WTC11 (cell line): Measurements from ENCODE around the gene ENTR1. TPM values are rescaled to one million over a fixed set of nuclear protein-coding genes. Genes with fewer than 3 reads are reported as not detected.

Experiments
- ATAC-seq: fragments of 200-7000 bp; cut with Tn5 transposase; 2 replicates; pipeline ENCODE4 v1.10.0; 2021; ENCODE audit warnings: mild to moderate bottlenecking, moderate library complexity
- CTCF ChIA-PET: fragments of 300-600 bp; sonication (Branson Sonifier 250); formaldehyde crosslinking; loops from one replicate; lab custom pipeline; 2021; ENCODE audit warnings: antibody characterized with exemption; lab: Charles Lee
- POLR2A ChIA-PET: fragments of 350-600 bp; sonication (Branson Sonifier 250); formaldehyde crosslinking; loops from one replicate; lab custom pipeline; 2021; ENCODE audit warnings: antibody characterized with exemption; lab: Charles Lee
- DNase-seq: peaks from one replicate; pipeline ENCODE4 v3.0.0; 2021; ENCODE audit warnings: low spot score
- H3K27ac Mint-ChIP-seq: 2 replicates; pipeline ENCODE4 v1.8.0; 2021; ENCODE audit warnings: mixed read lengths
- H3K27me3 Mint-ChIP-seq: 2 replicates; pipeline ENCODE4 v1.8.0; 2021; ENCODE audit warnings: low read depth, mild to moderate bottlenecking, moderate library complexity, mixed read lengths
- H3K36me3 Mint-ChIP-seq: 2 replicates; pipeline ENCODE4 v1.8.0; 2021; ENCODE audit warnings: mixed read lengths
- H3K4me1 Mint-ChIP-seq: 2 replicates; pipeline ENCODE4 v1.8.0; 2022; ENCODE audit warnings: mixed read lengths
- H3K4me3 Mint-ChIP-seq: 2 replicates; pipeline ENCODE4 v1.8.0; 2021; ENCODE audit warnings: mild to moderate bottlenecking, moderate library complexity, mixed read lengths
- H3K9me3 Mint-ChIP-seq: 2 replicates; pipeline ENCODE4 v1.8.0; 2021; ENCODE audit warnings: mixed read lengths
- ATF6 ChIP-seq: sonication (generic); formaldehyde crosslinking; IDR thresholded peaks from 2 replicates; pipeline ENCODE4 v1.8.1; 2023; ENCODE audit warnings: mild to moderate bottlenecking, missing genetic modification reagents
- ETV6 ChIP-seq: sonication (generic); formaldehyde crosslinking; IDR thresholded peaks from 2 replicates; pipeline ENCODE4 v1.8.1; 2022; ENCODE audit warnings: mild to moderate bottlenecking, missing genetic modification reagents
- GRHL2 ChIP-seq: fragments of 250-450 bp; sonication (Bioruptor Pico); IDR thresholded peaks from 2 replicates; pipeline ENCODE4 v1.8.0; 2022; ENCODE audit warnings: mild to moderate bottlenecking, moderate library complexity; ENCODE audit not compliant: insufficient replicate concordance, severe bottlenecking
- GTF2I ChIP-seq: fragments of 250-450 bp; sonication (Bioruptor Pico); conservative IDR thresholded peaks from 2 replicates; pipeline ENCODE4 v1.4.0; 2021; ENCODE audit warnings: mild to moderate bottlenecking
- HMGA2 ChIP-seq: fragments of 250-450 bp; sonication (Bioruptor Pico); IDR thresholded peaks from 2 replicates; pipeline ENCODE4 v1.4.0; 2021; ENCODE audit warnings: mild to moderate bottlenecking, moderate library complexity
- KAT7 ChIP-seq: sonication (generic); formaldehyde crosslinking; IDR thresholded peaks from 2 replicates; pipeline ENCODE4 v1.8.1; 2023; ENCODE audit warnings: missing genetic modification reagents, mild to moderate bottlenecking, borderline replicate concordance
- MXD4 ChIP-seq: fragments of 250-450 bp; sonication (Bioruptor Pico); IDR thresholded peaks from 2 replicates; pipeline ENCODE4 v1.8.0; 2021; ENCODE audit warnings: mild to moderate bottlenecking, moderate library complexity, borderline replicate concordance
- MYBL2 ChIP-seq: sonication (generic); formaldehyde crosslinking; IDR thresholded peaks from 2 replicates; pipeline ENCODE4 v1.8.1; 2023; ENCODE audit warnings: mild to moderate bottlenecking, moderate library complexity, missing genetic modification reagents
- RELA ChIP-seq: sonication (generic); formaldehyde crosslinking; IDR thresholded peaks from 2 replicates; pipeline ENCODE4 v1.8.1; 2022; ENCODE audit warnings: missing genetic modification reagents, mild to moderate bottlenecking, borderline replicate concordance
- SOX15 ChIP-seq: fragments of 250-450 bp; sonication (Bioruptor Pico); IDR thresholded peaks from 2 replicates; pipeline ENCODE4 v1.9.0; 2021; ENCODE audit warnings: mild to moderate bottlenecking
- TCF7 ChIP-seq: sonication (generic); formaldehyde crosslinking; IDR thresholded peaks from 2 replicates; pipeline ENCODE4 v1.8.0; 2022; ENCODE audit warnings: mild to moderate bottlenecking, low read depth, missing genetic modification reagents, moderate library complexity
- TEAD1 ChIP-seq: sonication (generic); formaldehyde crosslinking; IDR thresholded peaks from 2 replicates; pipeline ENCODE4 v1.8.0; 2022; ENCODE audit warnings: mild to moderate bottlenecking, missing genetic modification reagents
- TP53 ChIP-seq: sonication (generic); formaldehyde crosslinking; IDR thresholded peaks from 2 replicates; pipeline ENCODE4 v1.8.1; 2023; ENCODE audit warnings: mild to moderate bottlenecking, missing genetic modification reagents
- ZNF263 ChIP-seq: sonication (generic); formaldehyde crosslinking; IDR thresholded peaks from 2 replicates; pipeline ENCODE4 v1.8.1; 2022; ENCODE audit warnings: low read depth, mild to moderate bottlenecking, moderate library complexity, missing genetic modification reagents
- ZSCAN18 ChIP-seq: fragments of 250-450 bp; sonication (Bioruptor Pico); IDR thresholded peaks from 2 replicates; pipeline ENCODE4 v2.1.2; 2022; ENCODE audit warnings: mild to moderate bottlenecking, moderate library complexity
- total RNA-seq: library from RNA; stranded (reverse); gene quantifications from 3 replicates; pipeline ENCODE4 v1.2.3, GENCODE V29; 2021
- TF ChIP-seq, protein P1 (sequence below): sonication (generic); formaldehyde crosslinking; IDR thresholded peaks from 2 replicates; pipeline ENCODE4 v1.8.1; 2023; ENCODE audit warnings: mild to moderate bottlenecking, missing genetic modification reagents, borderline replicate concordance
- TF ChIP-seq, protein P2 (sequence below): sonication (generic); formaldehyde crosslinking; IDR thresholded peaks from 2 replicates; pipeline ENCODE4 v1.8.1; 2022; ENCODE audit warnings: mild to moderate bottlenecking, missing genetic modification reagents, moderate library complexity, borderline replicate concordance

ENTR1 gene
- total RNA-seq, 1 experiment from 2014 or later = 140 TPM

GRCh38 chr9:136379003-136379287 is 31.5 kb downstream of the ENTR1 start:
- ChIA-PET CTCF (interaction anchor here (1.0 kb wide), 1 partner anchor 15 kb away, joined by 3 read pairs; no protein-coding TSS in a partner anchor), POLR2A (no interaction called here)
- Mint-ChIP-seq H3K4me3 (no peak overlapping the region), H3K36me3 (peaks cover 2% of the 10 kb centered on the region), H3K27me3 (no peaks in the 10 kb centered on the region), H3K27ac (no peak overlapping the region), H3K4me1 (no peaks in the 10 kb centered on the region), H3K9me3 (no peaks in the 10 kb centered on the region)
- TF ChIP-seq GRHL2 (CRISPR knock-in tag) = no peak
- TF ChIP-seq MYBL2 (CRISPR knock-in tag) = no peak
- no peak for TF ChIP-seq GTF2I (CRISPR knock-in tag)
- TF ChIP-seq TCF7 = no peak
- TF ChIP-seq, protein P1, sequence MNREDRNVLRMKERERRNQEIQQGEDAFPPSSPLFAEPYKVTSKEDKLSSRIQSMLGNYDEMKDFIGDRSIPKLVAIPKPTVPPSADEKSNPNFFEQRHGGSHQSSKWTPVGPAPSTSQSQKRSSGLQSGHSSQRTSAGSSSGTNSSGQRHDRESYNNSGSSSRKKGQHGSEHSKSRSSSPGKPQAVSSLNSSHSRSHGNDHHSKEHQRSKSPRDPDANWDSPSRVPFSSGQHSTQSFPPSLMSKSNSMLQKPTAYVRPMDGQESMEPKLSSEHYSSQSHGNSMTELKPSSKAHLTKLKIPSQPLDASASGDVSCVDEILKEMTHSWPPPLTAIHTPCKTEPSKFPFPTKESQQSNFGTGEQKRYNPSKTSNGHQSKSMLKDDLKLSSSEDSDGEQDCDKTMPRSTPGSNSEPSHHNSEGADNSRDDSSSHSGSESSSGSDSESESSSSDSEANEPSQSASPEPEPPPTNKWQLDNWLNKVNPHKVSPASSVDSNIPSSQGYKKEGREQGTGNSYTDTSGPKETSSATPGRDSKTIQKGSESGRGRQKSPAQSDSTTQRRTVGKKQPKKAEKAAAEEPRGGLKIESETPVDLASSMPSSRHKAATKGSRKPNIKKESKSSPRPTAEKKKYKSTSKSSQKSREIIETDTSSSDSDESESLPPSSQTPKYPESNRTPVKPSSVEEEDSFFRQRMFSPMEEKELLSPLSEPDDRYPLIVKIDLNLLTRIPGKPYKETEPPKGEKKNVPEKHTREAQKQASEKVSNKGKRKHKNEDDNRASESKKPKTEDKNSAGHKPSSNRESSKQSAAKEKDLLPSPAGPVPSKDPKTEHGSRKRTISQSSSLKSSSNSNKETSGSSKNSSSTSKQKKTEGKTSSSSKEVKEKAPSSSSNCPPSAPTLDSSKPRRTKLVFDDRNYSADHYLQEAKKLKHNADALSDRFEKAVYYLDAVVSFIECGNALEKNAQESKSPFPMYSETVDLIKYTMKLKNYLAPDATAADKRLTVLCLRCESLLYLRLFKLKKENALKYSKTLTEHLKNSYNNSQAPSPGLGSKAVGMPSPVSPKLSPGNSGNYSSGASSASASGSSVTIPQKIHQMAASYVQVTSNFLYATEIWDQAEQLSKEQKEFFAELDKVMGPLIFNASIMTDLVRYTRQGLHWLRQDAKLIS (CRISPR knock-in tag) = no peak
- TF ChIP-seq ATF6 (CRISPR knock-in tag) = no peak
- TF ChIP-seq MXD4 (CRISPR knock-in tag) = no peak
- no peak for TF ChIP-seq SOX15
- no peak for TF ChIP-seq KAT7 (CRISPR knock-in tag)
- TF ChIP-seq TP53 (CRISPR knock-in tag) = no peak
- TF ChIP-seq, protein P2, sequence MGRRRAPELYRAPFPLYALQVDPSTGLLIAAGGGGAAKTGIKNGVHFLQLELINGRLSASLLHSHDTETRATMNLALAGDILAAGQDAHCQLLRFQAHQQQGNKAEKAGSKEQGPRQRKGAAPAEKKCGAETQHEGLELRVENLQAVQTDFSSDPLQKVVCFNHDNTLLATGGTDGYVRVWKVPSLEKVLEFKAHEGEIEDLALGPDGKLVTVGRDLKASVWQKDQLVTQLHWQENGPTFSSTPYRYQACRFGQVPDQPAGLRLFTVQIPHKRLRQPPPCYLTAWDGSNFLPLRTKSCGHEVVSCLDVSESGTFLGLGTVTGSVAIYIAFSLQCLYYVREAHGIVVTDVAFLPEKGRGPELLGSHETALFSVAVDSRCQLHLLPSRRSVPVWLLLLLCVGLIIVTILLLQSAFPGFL (CRISPR knock-in tag) = no peak
- no peak for TF ChIP-seq RELA (CRISPR knock-in tag)
- TF ChIP-seq HMGA2 (CRISPR knock-in tag) = no peak
- no peak for TF ChIP-seq ZSCAN18
- ATAC-seq = no peak
- no peak for DNase-seq

DNA sequence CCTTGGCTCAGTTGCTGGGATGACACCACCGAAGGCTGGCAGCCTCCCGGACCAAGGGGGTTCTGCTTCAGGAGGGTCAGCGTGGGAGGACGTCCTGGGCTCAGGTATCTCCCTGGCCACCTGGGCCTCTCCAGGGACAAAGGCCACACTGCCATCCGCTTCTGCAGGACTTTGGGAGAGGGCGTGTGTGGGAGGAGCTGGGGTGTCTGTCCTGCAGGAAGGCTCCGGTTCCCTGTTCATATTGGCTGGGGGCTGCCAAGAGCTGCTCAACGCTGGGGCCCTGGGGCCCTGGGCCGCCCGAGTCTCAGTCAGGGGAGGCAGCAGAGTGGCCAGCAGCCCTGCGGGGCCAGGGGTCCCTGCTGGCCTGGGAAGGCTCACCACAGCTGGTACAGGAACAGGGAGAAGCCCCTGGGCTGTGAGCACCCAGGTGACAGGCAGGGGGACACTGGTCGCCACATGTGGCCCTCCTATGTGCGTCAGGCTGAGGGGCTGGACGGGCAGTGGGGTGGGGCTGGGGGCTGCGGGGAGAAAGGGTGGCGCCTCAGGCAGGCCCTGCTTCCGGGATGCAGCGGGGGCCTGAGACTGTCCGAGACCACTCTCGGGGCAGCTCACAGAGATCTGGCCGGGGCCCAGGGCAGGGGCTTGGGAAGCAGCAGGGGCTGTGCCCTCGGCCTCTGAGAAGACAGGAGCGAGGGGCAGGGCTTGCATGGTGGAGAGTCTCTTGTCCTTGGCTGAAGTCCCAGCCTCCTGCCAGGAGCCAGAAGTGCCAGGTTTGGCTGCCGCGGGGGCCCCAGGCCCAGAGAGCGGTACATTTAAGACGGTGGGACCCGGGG is 32.0 kb downstream of the ENTR1 start:
- ChIA-PET CTCF (interaction anchor here (1.0 kb wide), 1 partner anchor 14 kb away, joined by 3 read pairs; no protein-coding TSS in a partner anchor), POLR2A (interaction anchor here (0.8 kb wide), 1 partner anchor 247 kb away, joined by 3 read pairs; no protein-coding TSS in a partner anchor)
- TF ChIP-seq ETV6 (CRISPR knock-in tag) = no peak
- no peak for TF ChIP-seq ZNF263 (CRISPR knock-in tag)
- no peak for TF ChIP-seq TEAD1 (CRISPR knock-in tag)
- no peaks in the 10 kb centered on the region for H3K27me3 Mint-ChIP-seq
- no peak for ATAC-seq
- H3K9me3 Mint-ChIP-seq = no peaks in the 10 kb centered on the region
- H3K36me3 Mint-ChIP-seq = no peaks in the 10 kb centered on the region; the same call in none of the 2 replicates
- H3K27ac Mint-ChIP-seq = no peak overlapping the region
- no peak overlapping the region for H3K4me3 Mint-ChIP-seq
- DNase-seq = no peak
- no peaks in the 10 kb centered on the region for H3K4me1 Mint-ChIP-seq
